Measurements from ENCODE around the gene CKAP4.

The CKAP4 gene

GRCh38 chr12:106197906-106198623 is 49.8 kb downstream of the CKAP4 start:
- no peak for DNase-seq (ENCODE audit: low read depth)

GRCh38 chr12:106195621-106196027 is 52.2 kb downstream of the CKAP4 start:
- no peak for DNase-seq (ENCODE audit: low read depth)

- no peak for DNase-seq (ENCODE audit: low read depth)
Observed at GRCh38 chr12:106194351-106194750, 53.5 kb downstream of the CKAP4 start.

GRCh38 chr12:106193394-106194215 is 54.2 kb downstream of the CKAP4 start:
- no peak for DNase-seq (ENCODE audit: low read depth)

GRCh38 chr12:106192659-106193393 is 55.0 kb downstream of the CKAP4 start:
- DNase-seq (ENCODE audit: low read depth): no peak

GRCh38 chr12:106190581-106190980 is 57.2 kb downstream of the CKAP4 start:
- DNase-seq (ENCODE audit: low read depth): no peak

- no peak for DNase-seq (ENCODE audit: low read depth)
Observed at GRCh38 chr12:106189341-106189740, 58.5 kb downstream of the CKAP4 start.

GRCh38 chr12:106188256-106188655 is 59.6 kb downstream of the CKAP4 start:
- no peak for DNase-seq (ENCODE audit: low read depth)

All from ELR (cell line).